ENCODE results near the gene TCP10L.
"Not testable (repeated sequence)": the region's sequence is repeated elsewhere in the genome, so short reads cannot be mapped to it uniquely, and the experiment has no call there.

Gene TCP10L, protein sequence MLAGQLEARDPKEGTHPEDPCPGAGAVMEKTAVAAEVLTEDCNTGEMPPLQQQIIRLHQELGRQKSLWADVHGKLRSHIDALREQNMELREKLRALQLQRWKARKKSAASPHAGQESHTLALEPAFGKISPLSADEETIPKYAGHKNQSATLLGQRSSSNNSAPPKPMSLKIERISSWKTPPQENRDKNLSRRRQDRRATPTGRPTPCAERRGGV

DNA sequence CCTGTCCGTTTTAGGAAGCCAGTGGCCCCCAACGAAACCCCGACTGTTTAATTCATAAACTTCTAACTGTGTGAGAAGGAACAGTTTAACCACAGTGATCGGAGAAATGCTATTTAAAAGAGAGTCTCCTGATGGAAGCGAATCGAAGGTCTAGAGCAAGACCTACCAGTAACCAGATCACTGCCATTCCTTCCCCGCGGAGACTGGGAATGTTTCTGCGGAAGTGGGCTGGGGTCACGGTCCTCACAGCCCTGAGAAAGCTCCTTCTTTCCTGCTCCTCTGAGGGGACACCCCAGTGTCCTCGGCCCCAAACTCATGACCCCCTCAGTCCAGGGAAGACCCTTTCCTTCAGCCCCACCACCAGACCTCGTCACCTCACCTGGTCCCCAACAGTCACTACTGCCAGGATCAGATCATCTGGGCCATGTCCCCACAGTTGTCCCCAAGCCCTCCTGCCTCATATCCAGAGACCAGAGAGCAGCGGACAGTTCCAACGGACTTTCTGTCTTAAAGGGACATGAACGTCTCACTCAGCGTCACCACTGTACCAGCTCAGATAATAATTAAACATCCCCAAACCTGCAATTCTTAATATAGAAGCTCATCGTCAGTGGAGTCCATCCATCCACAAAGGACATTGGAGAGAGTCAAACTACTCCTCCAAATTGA lies at the start of gene TCP10L:
TCP10L (minus strand) TSS at position 482 of the 669 bp plus-strand sequence. CDS start 1,219 bp downstream, outside the sequence.
- DNase-seq, result no peak

DNA sequence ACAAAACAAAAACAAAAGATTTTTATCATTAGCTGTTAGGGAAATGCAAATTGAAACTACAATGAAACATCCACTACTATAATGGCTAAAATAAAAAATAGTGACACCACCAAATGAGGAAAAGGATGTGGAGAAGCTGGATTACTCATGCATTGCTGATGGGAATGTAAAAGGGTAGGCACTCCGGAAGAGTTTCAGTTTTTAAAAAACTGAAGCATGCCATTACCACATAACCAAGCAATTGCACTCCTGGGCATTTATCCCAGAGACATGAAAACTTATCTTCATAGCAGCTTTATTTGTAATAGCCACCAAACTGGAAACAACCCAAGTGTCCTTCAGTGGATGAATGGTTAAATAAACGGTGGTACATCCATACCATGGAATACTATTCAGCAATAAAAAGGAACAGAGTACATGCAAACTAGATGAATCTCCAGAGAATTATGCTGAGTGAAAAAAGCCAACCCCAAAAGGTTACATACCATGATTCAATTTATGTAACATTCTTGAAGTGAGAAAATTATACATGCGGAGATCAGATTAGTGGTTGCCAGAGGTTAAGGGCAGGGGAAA lies 41.4 kb upstream of the TCP10L start:
- DNase-seq, result no peak

DNA sequence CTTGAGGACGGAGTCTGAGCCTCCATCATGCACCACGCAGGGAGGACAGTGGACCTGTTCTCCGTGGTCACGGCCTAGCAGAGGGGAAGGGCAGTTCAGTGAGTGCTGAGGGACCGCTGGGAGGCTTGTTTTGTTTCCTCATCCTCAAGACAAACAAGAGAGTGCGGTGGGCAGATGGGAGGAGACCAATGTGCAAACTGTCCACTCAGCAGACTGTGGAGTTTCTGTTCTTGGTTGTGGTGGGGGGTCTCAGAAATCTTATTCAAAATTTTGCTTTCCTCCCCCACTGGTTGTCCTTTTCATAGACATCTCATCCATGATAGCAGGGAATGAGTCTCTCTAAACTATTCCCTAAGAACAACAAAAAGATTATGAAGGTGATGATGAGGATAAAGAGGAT lies 32.9 kb upstream of the TCP10L start:
- DNase-seq, result not testable (repeated sequence)

DNA sequence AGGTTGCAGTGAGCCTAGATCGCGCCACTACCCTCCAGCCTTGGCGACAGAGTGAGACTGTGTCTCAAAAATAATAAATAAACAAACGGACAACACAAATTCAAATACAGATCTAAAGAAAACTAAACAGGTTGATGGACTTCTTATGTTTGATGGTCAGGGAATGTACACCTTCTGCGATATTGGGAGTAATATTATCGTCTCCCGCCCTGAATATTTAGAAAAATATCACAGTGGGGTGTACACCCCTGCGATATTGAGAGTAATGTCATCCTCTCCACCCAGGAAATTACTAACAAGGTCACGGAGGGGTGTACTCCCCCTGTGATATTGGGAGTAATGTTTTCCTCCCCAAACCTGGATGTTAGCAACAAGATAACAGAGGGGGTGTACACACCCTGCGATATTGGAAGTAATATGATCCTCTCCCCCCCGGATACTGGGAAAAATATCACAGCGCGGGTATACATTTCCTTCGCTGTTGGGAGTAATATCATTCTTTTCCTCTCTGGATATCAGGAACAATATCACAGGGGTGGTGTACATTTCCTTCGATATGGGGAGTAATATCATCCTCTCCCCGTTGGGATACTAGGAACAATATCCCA lies 28.2 kb upstream of the TCP10L start:
- no peak for DNase-seq

DNA sequence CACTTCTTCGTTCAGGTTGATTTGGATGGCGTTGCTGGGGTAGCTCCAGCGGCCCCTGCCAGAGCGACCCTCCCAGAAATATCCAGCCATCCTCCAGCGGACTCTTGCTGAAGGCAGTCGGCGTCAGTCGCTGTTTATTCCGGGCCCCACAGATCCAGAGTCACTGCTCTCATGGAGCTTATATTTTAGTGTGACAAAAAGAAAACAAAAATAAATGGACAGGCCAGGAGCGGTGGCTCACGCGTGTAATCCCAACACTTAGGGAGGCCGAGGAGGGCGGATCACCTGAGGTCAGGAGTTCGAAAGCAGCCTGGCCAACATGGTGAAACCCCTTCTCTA lies 27.6 kb upstream of the TCP10L start:
- no peak for DNase-seq

DNA sequence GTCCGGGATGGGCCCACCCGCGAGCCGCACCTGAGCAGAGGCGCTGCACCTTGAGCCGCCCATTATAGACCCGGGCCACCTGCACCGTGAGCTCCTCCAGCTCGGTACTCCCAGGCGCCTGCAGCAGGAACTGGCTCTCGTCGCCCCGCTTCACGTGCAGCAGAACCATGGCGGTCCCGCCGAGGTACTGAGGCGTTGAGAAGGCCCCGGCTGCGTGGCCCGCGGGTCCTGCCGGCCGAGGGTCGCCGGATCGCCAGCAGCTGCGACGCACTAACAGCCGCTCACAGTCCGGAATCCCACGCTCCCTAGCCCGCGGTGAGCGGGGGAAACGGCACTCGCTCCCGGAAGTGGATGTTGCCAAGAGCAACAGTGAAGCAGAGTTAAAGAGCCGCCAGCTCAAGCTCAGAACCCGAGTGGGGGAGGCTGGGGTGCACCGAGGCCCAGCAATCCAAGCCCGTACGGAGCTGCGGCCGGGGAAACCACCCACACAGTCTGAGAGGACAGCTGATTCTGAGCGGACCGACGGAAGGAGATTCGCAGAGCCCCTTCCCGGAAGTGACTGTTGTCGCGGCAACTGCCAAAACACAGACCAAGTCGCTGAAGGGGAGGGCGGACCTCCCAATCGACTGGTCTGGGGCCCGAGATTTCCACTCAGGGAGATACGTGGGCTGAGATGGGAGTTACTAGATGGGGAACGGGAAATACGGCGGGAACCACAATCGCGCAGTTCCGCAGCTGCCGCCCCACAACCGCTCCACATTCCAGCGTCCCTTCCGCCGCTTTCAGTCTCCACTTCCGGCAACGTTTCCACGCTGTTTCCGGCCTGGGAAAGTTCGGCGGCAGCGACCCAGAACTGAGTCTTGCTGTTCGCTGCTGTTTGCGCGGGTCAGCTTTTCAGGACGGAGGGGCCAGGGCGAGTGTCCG lies 27.0 kb upstream of the TCP10L start, which contains the start of gene CFAP298:
CFAP298 (minus strand) TSS at position 303 of the 924 bp plus-strand sequence; CDS start at position 169, 134 bp downstream.
- DNase-seq, result peak; percentile 40 to 98 (median 94)

DNA sequence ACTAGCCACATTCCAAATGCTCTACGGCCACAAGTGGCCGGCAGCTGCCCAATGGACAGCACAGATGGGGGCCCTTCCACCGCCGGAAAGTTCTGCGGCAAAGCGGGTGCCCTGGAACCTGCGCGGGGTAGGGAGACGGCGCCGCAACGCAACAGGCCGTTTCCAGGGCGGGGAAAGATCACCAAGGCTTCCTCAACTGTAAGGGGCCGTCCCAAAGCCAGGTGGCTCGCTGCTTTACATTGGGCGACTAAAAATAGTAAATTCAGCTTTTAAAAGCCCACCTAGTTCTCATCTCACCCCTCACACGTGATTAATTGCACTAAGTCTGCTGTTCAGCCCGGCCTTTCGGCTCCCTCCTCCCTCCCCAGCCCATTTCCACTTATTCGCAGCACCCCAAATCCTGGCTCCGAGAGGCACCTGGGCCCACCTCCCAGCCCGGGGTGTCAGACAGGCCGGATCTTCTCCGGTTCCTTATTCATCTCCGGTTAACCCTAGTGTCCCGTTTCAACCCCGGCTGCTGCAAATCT lies 26.2 kb upstream of the TCP10L start:
- DNase-seq, result peak in 1 of 14 donors; percentile 45

DNA sequence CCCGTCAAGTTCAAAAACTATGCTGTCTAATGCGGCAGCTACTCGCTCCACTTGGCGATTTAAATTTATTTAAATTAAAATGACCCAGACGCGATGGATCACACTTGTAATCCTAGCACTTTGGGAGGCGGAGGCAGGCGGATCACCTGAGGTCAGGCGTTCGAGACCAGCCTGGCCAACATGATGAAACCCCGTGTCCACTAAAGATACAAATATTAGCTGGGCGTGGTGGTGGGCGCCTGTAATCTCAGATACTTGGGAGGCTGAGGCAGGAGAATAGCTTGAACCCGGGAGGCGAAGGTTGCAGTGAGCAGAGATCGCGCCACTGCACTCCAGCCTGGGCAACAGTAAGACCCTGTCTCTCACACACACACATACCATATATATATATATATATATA lies 25.6 kb upstream of the TCP10L start:
- not testable (repeated sequence) for DNase-seq

DNA sequence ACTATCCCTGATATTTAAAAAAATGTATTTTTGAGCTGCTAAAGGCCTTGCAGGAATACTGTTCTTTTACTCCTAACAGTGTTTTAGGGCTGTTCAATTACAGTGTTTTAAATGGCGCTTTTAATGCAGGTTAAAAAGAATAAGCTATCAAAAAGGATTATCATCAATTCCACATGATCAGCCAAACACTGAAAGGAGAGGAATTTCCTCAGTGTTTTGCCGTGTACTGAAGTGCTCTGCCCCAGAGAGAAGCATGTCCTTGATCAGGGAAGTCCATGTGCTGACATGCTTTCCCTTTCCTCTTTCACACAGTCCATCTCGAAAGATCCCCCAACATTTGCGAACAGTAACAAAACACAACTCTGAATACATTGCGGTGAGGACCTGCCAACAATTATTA lies 23.5 kb upstream of the TCP10L start:
- DNase-seq, result no peak

DNA sequence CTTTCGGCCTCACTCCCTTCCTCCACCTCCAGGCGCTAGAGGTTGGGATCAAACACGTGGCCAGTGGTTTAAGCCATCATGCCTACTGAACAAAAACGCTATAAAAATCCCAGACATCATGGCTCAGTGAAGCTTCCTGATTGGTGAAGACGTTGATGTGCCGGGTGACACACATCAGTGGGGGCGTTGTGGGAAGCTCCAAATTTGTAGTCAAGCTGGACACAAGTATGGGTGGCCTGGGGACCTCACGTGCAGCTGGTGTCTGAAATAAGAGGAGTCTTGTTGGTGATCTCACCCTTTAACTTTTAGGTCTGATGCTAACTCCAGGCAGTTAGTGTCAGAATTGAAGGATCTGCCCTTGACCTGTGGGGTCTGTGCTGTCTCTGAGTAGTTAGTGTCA lies 20.1 kb upstream of the TCP10L start:
- DNase-seq, result no peak

DNA sequence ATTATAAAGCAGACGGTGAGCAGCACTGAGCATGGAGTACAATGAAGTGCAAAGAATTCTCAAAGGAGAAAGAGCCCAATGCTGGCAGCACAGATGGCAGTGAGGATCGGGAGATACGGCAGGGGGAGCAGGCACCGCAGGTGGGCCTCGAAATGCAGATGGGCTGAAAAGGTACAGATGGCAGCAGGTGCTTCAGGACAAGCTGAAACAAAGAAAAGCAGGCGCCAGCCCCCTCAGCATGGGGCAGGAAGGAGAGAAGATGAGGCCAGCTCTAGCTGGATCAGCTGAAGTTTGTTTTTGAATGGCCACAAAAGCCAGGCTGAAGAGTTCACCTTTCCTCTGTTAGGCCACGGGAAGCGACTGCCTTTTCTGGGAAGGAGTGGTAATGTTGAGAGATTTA lies 19.1 kb upstream of the TCP10L start:
- DNase-seq, result peak in 3 of 14 donors; percentile 5 to 89 (median 9)

DNA sequence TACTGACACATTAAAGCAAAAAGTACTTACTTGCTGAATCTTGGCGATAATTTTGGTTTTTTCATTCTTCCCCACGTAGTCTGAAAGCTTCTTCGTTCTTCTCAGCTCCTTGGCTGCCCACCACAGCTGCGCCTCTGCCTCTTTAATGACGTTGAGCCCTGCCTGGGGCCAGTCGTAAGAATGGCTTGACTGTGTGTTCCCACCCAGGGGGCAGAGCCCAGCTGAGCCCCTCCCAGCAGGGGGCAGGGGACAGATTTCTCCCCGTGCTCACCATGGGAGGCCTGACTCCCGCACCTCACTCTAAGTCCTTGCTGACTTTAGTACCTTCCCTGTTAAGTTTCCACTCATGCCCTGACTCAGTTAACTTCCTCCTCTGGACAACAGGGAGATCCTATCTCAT lies 17.8 kb upstream of the TCP10L start:
- no peak for DNase-seq

DNA sequence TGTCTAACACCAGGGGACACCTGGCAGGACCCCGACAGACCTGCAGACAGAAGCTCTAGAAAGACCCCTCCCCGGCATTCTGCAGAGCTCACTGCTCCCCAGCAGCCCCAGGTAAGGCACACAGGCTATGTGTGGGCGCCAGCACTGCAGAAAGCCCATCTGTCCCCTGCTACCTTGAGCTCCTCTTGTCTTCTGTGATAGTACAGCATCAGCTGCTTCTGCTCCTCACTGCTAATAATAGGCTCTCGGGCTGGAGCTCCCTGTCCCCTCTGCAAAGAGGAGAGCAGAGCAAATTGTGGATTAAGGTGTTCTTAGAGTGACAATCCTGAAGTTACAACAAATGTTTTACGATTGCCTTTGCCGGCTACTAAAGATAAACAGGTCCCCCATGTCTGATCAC lies 16.8 kb upstream of the TCP10L start:
- DNase-seq, result peak in 1 of 14 donors; percentile 28

DNA sequence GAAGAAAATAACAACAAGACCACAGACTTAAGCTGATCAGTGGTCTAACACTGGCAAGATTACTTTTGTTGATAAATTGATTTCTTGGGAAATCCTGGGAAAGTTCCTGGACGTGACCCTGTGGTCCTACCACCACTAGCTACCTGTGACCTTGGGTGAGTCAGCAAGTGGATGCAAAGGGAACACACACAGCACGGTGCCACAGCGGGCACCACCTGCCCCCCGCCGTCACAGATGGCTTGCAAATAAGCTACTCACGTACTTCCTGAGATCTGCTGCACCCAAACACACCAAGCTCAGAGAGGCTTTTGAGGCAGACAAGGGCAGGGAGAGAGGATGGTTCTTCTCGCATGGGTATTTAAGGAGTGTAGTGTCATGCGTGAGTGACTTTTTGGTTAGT lies 14.2 kb upstream of the TCP10L start:
- no peak for DNase-seq

DNA sequence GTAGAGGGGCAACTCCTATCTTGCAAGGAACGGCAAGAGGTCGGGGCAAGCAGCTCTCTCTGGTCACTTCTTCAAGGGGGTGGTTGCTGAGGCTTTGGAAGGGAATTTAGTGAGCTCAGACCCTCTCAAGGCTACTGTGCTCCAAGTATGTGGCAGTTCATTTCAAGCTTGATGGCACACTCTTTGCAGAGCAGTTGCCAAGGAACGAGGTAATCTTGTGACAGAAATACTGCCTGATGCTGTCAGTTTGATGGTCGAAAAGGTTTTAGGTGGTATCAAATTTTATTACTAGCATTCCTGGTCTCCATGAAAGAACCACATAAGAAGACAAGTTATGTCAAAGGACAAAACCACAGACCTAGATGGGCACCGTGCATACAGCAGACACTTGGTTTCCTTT lies 13.8 kb upstream of the TCP10L start:
- no peak for DNase-seq

DNA sequence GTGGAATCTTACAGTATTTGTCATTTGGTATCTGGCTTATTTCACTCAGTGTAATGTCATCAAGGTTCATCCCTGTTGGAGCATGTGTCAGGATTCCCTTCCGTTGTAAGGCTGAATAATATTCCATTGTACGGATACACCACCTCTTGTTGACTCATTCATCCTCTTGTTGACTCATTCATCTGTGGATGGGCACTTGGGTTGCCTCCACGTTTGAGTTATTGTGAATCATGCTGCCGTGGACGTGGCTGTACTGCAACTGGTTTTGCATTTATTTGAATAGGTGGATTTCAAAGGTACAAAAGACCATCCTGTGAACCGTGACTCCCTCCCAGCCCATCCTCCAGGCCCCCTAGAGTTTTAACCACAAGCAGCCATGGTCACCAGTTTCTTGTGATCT lies 11.9 kb upstream of the TCP10L start:
- DNase-seq, result peak in 1 of 14 donors; percentile 8

DNA sequence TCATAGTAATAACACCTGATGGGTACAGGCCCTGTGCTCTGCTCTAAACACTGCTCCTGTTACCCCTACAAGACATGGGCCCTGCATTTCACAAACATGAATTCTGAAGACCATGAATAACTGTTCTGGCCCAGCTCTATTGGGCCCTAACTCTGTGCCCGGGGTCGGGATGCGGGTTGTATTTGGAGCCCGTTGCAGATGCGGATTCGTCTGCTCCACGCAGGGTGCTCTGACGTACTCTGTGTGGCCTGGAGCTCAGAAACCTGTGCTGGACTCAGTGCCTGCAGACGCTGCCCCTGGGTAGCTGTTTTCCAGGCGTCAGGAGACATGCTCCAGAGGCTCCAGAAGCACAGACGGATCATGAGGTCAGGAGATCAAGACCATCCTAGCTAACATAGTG lies 10.1 kb upstream of the TCP10L start:
- no peak for DNase-seq

DNA sequence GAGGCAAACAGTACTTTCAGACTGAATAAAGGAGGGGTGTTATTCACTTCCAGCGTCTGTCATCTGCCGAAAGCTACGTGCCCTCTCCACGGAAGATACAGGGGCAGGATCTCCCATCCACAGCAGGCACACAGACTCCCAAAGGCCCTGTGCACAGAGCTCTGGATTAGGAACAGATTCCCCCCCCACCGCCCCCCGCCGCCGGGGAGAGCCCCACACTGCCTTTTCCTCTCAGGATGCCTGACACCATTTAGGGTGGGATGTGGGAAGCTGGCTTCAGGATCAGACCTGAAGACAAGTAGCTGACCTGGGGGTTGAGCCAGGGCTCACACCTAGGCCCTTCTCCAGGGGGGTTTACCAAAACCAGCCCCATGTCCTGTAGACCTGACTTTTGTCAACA lies 8.4 kb upstream of the TCP10L start:
- no peak for DNase-seq

DNA sequence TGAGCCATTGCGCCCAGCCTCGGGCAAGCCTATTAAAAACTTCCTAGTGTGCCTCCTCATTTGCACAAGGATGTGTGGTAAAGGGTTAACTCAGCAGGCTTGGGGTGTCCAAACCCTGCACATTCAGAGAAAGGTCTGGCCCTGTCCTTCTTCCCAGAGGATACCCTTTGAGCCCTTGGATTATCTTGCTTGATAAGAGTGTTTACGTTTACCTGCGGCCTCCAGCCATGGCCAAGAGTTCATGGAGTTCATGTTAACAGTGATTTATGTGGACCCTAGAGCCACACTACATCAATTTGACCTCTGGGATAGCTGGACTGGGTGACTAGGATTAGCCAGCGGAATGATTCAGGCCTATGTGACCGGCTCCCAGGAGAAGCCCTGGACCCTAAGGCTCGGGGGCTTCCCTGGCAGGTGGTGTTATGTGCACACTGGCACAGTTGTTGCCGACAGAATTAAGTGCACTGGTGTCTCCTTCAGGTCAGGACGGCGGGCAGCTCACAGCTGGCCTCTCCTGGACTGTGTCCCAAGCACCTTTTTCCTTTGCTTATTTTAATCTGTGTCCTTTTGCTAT lies 7.7 kb upstream of the TCP10L start:
- DNase-seq, result no peak

DNA sequence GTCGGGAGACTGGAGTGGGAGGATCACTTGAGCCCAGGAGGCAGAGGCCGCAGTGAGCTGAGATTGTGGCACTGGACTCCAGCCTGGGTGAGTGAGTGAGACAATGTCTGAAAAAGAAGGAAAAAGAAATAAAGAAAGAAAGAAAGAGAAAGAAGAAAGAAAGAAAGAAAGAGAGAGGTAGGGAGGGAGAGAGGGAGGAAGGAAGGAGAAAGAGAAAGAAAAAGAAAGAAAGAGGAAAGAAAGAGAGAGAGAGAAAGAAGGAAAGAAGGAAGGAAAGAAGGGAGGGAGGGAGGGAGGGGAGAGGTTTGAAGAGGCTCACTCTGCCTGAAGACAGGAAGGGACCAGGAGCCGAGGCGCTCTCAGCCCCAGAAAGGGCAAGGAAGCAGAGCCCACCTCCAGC lies 4.8 kb upstream of the TCP10L start:
- no peak for DNase-seq

DNA sequence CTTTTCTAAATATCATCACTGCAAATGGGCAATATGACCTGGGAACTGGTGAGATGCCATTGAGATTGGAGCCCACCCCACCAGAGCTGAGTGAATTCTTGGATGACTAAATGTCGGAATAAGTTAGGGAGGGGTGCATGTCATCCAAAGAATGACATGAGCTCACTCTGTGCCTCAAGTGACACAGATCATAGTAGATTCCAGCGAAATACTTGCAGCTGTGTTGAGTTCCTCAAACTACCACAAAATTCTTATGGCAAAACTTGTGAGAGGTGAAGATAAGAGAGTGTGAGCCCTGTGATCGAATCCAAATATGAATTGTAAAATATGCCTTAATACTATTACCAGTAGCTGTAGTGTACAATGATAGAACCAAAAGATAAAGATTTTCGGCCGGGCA lies 2.3 kb upstream of the TCP10L start:
- DNase-seq, result no peak

DNA sequence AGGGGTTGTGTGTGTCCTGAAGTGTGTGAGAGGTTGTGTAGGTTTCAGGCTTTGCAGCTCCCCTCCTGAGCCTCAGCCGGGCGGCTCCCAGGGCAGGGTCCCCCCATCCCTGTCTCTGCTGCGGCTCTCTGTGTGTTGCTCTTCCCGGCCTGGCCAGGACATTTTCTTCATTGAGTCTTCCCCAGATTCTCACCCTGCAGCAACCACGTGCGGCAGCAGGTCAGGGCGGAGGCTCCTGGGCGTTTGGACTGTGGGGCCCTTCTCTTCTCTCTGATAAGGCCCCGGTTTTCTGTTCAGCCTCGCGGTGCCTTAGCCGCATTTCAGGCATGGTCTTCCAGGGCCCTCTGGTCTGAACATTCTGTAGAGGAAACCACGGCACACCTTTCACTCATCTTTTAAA lies 1.8 kb upstream of the TCP10L start:
- no peak for DNase-seq

Measured in C1 segment of cervical spinal cord (tissue), 14 donors.